ENCODE data around the gene SHISAL1.

Gene SHISAL1

DNA sequence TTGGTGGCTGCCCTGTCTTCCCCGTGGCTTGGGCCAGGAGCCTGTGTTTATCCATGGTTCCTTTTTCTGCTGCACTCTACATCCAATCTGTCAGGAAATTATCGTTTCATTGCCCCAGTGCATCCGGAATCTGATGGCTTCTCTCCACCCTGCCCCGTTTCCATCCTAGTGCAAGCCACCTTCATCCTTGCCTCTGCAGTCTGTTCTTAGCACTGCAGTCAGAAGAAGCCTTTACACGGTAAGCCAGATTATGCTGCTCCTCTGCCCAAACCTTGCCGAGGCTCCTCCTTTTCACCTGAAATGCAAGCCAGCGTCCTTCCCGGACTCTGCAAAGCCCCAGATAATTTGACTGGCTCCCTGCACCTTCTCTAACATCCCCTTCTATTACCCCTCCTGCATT lies 86.9 kb downstream of the SHISAL1 start:
- no peak overlapping the region for H3K14ac ChIP-seq (ENCODE audit: low read length in 2 of 2)
- DNase-seq = no peak
- 79% methylated on average over 8 of the region's 8 CpGs for WGBS
- H3K4me3 ChIP-seq (ENCODE audit: insufficient read depth in 1 of 2, low read depth in 1 of 2, low read length in 2 of 2) = no peak overlapping the region
- H3K4ac ChIP-seq (ENCODE audit: low read depth in 1 of 2, low read length in 2 of 2) = no peak overlapping the region
- H4K8ac ChIP-seq (ENCODE audit: low read length) = no peak overlapping the region
- no peak overlapping the region for H3K27ac ChIP-seq (ENCODE audit: low read length, poor library complexity, severe bottlenecking)
- no peak overlapping the region for H3K23ac ChIP-seq (ENCODE audit: low read length in 2 of 2)
- no peak overlapping the region for H4K91ac ChIP-seq (ENCODE audit: low read length)
- H2BK120ac ChIP-seq (ENCODE audit: low read depth, low read length) = no peak overlapping the region
- H2AFZ ChIP-seq (ENCODE audit: low read depth, low read length) = no peak overlapping the region
- no peak overlapping the region for H2BK5ac ChIP-seq (ENCODE audit: low read depth, low read length, poor library complexity, severe bottlenecking)
- H3K27me3 ChIP-seq (ENCODE audit: control insufficient read depth in 1 of 2, insufficient read depth in 1 of 2, low read length in 2 of 2) = peaks cover 4 to 46% of the 10 kb centered on the region in 2 experiments
- H3K9ac ChIP-seq (ENCODE audit: low read length) = no peak overlapping the region
- H3K4me1 ChIP-seq (ENCODE audit: control insufficient read depth, insufficient read depth, low read depth, low read length) = no peaks in the 10 kb centered on the region
- H3K4me2 ChIP-seq (ENCODE audit: low read length, poor library complexity, severe bottlenecking) = no peak overlapping the region
- H2BK15ac ChIP-seq (ENCODE audit: low read depth, poor library complexity, severe bottlenecking) = no peak overlapping the region
- no peak overlapping the region for H2BK12ac ChIP-seq (ENCODE audit: low read length in 2 of 2)
- no peaks in the 10 kb centered on the region for H3K36me3 ChIP-seq (ENCODE audit: control insufficient read depth in 1 of 2, insufficient read depth in 2 of 2, low read depth in 1 of 2, low read length in 2 of 2)
- no peak overlapping the region for H3K18ac ChIP-seq (ENCODE audit: low read depth in 1 of 2, low read length in 2 of 2)
- no peaks in the 10 kb centered on the region for H3K79me1 ChIP-seq (replicated peaks; ENCODE audit: low read length, poor library complexity, severe bottlenecking)
- H2AK5ac ChIP-seq (ENCODE audit: low read length, severe bottlenecking) = no peak overlapping the region
- peaks cover 14% of the 10 kb centered on the region for H3K9me3 ChIP-seq (ENCODE audit: control insufficient read depth, low read length)

DNA sequence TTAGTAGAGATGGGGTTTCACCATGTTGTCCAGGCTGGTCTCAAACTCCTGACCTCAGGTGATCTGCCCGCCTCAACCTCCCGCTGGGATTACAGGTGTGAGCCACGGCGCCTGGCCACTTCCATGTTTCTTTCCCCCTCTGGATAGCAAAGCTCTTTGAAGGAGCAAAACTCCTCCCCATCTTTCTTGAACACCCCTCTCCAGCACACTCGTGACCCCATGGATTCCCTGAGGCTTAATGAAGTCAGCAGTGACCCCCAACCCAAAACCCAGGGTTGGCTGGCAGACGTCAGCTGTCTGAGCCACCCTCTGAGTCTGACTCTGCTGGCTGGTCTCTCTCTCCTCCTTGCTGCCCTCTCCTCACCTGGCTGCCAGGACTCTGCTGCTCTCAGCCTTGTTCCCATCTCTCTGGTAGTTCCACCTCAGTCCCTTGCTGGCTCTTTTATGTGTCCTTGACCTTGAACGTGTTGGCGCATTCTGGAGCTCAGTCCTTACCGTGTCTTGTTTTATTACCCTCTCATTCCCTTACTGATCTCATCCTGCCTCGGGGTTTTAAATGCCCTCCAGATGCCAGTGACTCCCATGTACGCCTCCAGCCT lies 87.6 kb downstream of the SHISAL1 start:
- Histone ChIP-seq H4K91ac (ENCODE audit: low read length) (no peak overlapping the region), H3K4me3 (ENCODE audit: insufficient read depth in 1 of 2, low read depth in 1 of 2, low read length in 2 of 2) (no peak overlapping the region)
- WGBS = 85% methylated on average over 10 of the region's 11 CpGs

DNA sequence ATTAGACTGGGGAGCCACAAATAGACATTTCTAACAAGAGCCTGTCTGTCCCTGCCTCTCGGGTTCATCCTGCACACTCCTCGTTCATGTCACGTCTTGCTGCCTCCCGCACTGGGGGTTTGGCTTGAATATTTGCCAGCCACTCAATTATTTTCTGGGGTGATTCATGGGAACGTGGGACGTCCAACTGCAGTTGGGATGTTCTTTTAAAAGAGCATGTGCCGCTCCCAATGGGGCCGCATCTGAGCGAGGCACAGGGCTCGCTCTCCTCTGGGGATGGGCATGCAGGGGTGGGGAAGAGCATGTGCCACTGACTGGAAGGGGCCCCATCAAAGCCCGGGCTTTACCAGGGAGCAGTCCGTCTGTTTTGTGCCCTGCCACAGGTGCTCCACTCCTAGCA lies 88.6 kb downstream of the SHISAL1 start:
- no peak overlapping the region for H3K4me3 ChIP-seq (ENCODE audit: insufficient read depth in 1 of 2, low read depth in 1 of 2, low read length in 2 of 2)
- no peak overlapping the region for H2BK5ac ChIP-seq (ENCODE audit: low read depth, low read length, poor library complexity, severe bottlenecking)
- no peak overlapping the region for H3K18ac ChIP-seq (ENCODE audit: low read depth in 1 of 2, low read length in 2 of 2)
- no peak overlapping the region for H4K8ac ChIP-seq (ENCODE audit: low read length)
- H3K9ac ChIP-seq (ENCODE audit: low read length) = no peak overlapping the region
- H3K79me1 ChIP-seq (replicated peaks; ENCODE audit: low read length, poor library complexity, severe bottlenecking) = no peaks in the 10 kb centered on the region
- no peak overlapping the region for H3K14ac ChIP-seq (ENCODE audit: low read length in 2 of 2)
- H2BK15ac ChIP-seq (ENCODE audit: low read depth, poor library complexity, severe bottlenecking) = no peak overlapping the region
- no peak overlapping the region for H2BK120ac ChIP-seq (ENCODE audit: low read depth, low read length)
- H2AK5ac ChIP-seq (ENCODE audit: low read length, severe bottlenecking) = no peak overlapping the region
- peaks cover 4 to 55% of the 10 kb centered on the region in 2 experiments for H3K27me3 ChIP-seq (ENCODE audit: control insufficient read depth in 1 of 2, insufficient read depth in 1 of 2, low read length in 2 of 2)
- no peak overlapping the region for H3K27ac ChIP-seq (ENCODE audit: low read length, poor library complexity, severe bottlenecking)
- H3K4ac ChIP-seq (ENCODE audit: low read depth in 1 of 2, low read length in 2 of 2) = no peak overlapping the region
- peaks cover 11% of the 10 kb centered on the region for H3K9me3 ChIP-seq (ENCODE audit: control insufficient read depth, low read length)
- H2BK12ac ChIP-seq (ENCODE audit: low read length in 2 of 2) = no peak overlapping the region
- H2AFZ ChIP-seq (ENCODE audit: low read depth, low read length) = no peak overlapping the region
- H4K91ac ChIP-seq (ENCODE audit: low read length) = no peak overlapping the region
- H3K4me2 ChIP-seq (ENCODE audit: low read length, poor library complexity, severe bottlenecking) = no peak overlapping the region
- no peak for DNase-seq
- no peaks in the 10 kb centered on the region for H3K36me3 ChIP-seq (ENCODE audit: control insufficient read depth in 1 of 2, insufficient read depth in 2 of 2, low read depth in 1 of 2, low read length in 2 of 2)
- H3K23ac ChIP-seq (ENCODE audit: low read length in 2 of 2) = no peak overlapping the region
- 83% methylated on average over 11 of the region's 12 CpGs for WGBS
- no peaks in the 10 kb centered on the region for H3K4me1 ChIP-seq (ENCODE audit: control insufficient read depth, insufficient read depth, low read depth, low read length)

More for the DNA sequence above, 87.6 kb downstream of the SHISAL1 start:
- Histone ChIP-seq H2AK5ac (ENCODE audit: low read length, severe bottlenecking) (no peak overlapping the region), H2BK5ac (ENCODE audit: low read depth, low read length, poor library complexity, severe bottlenecking) (no peak overlapping the region), H2BK120ac (ENCODE audit: low read depth, low read length) (no peak overlapping the region), H2BK12ac (ENCODE audit: low read length in 2 of 2) (no peak overlapping the region), H3K14ac (ENCODE audit: low read length in 2 of 2) (no peak overlapping the region), H3K4ac (ENCODE audit: low read depth in 1 of 2, low read length in 2 of 2) (no peak overlapping the region), H4K8ac (ENCODE audit: low read length) (no peak overlapping the region), H3K4me1 (ENCODE audit: control insufficient read depth, insufficient read depth, low read depth, low read length) (no peaks in the 10 kb centered on the region), H3K27ac (ENCODE audit: low read length, poor library complexity, severe bottlenecking) (no peak overlapping the region), H3K79me1 (replicated peaks; ENCODE audit: low read length, poor library complexity, severe bottlenecking) (no peaks in the 10 kb centered on the region), H3K27me3 (ENCODE audit: control insufficient read depth in 1 of 2, insufficient read depth in 1 of 2, low read length in 2 of 2) (peaks cover 4 to 48% of the 10 kb centered on the region in 2 experiments), H3K18ac (ENCODE audit: low read depth in 1 of 2, low read length in 2 of 2) (no peak overlapping the region), H3K9ac (ENCODE audit: low read length) (no peak overlapping the region), H2AFZ (ENCODE audit: low read depth, low read length) (no peak overlapping the region), H3K4me2 (ENCODE audit: low read length, poor library complexity, severe bottlenecking) (no peak overlapping the region), H3K9me3 (ENCODE audit: control insufficient read depth, low read length) (peaks cover 14% of the 10 kb centered on the region), H2BK15ac (ENCODE audit: low read depth, poor library complexity, severe bottlenecking) (no peak overlapping the region), H3K23ac (ENCODE audit: low read length in 2 of 2) (no peak overlapping the region), H3K36me3 (ENCODE audit: control insufficient read depth in 1 of 2, insufficient read depth in 2 of 2, low read depth in 1 of 2, low read length in 2 of 2) (no peaks in the 10 kb centered on the region)
- DNase-seq = no peak

DNA sequence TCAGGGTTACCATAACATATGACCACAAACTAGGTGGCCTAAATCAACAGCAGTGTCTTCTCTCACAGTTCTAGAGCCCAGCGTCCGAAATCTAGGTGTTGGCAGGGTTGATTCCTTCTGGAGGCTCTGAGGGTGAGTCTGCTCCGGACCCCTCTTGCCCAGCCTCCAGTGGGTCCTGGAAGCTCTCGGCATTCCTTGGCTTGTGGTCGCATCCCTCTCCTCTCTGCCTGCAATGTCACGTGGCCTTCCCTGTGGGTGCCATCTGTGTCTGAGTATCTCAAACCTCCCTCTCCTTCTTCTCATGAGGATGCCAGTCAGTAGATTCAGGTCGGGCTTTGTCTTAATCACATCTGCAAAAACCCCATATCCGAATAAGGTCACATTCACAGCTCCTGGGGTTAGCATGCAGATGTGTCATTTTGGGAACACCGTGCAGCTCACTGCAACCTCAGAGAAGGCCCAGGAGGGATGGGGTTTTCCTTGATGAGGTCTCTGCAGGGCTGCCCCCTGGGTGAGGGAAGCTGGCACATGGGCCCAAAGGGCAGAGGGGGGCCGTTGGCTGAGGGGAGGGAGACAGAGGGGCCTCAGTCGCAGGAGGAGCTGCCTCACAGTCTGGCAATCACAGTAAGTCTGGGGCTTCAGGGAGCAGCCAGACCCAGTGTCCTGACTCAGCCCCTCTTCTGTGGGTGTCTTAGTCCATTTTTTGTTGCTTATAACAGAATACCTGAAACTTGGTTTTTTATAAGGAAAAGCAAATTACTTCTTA lies 90.9 kb downstream of the SHISAL1 start:
- no peak overlapping the region for H3K9ac ChIP-seq (ENCODE audit: low read length)
- H3K27me3 ChIP-seq (ENCODE audit: control insufficient read depth in 1 of 2, insufficient read depth in 1 of 2, low read length in 2 of 2) = peaks cover 4 to 68% of the 10 kb centered on the region in 2 experiments
- H2AK5ac ChIP-seq (ENCODE audit: low read length, severe bottlenecking) = no peak overlapping the region
- no peak overlapping the region for H3K27ac ChIP-seq (ENCODE audit: low read length, poor library complexity, severe bottlenecking)
- no peak overlapping the region for H3K23ac ChIP-seq (ENCODE audit: low read length in 2 of 2)
- no peak overlapping the region for H3K4me2 ChIP-seq (ENCODE audit: low read length, poor library complexity, severe bottlenecking)
- H2BK5ac ChIP-seq (ENCODE audit: low read depth, low read length, poor library complexity, severe bottlenecking) = no peak overlapping the region
- no peak overlapping the region for H3K18ac ChIP-seq (ENCODE audit: low read depth in 1 of 2, low read length in 2 of 2)
- no peak overlapping the region for H3K14ac ChIP-seq (ENCODE audit: low read length in 2 of 2)
- no peak overlapping the region for H3K4me3 ChIP-seq (ENCODE audit: insufficient read depth in 1 of 2, low read depth in 1 of 2, low read length in 2 of 2)
- no peak overlapping the region for H3K4ac ChIP-seq (ENCODE audit: low read depth in 1 of 2, low read length in 2 of 2)
- no peak for DNase-seq
- no peak overlapping the region for H4K8ac ChIP-seq (ENCODE audit: low read length)
- H3K9me3 ChIP-seq (ENCODE audit: control insufficient read depth, low read length) = no peaks in the 10 kb centered on the region
- H4K91ac ChIP-seq (ENCODE audit: low read length) = no peak overlapping the region
- H3K79me1 ChIP-seq (replicated peaks; ENCODE audit: low read length, poor library complexity, severe bottlenecking) = no peaks in the 10 kb centered on the region
- H3K4me1 ChIP-seq (ENCODE audit: control insufficient read depth, insufficient read depth, low read depth, low read length) = no peaks in the 10 kb centered on the region
- H2BK12ac ChIP-seq (ENCODE audit: low read length in 2 of 2) = no peak overlapping the region
- H2BK15ac ChIP-seq (ENCODE audit: low read depth, poor library complexity, severe bottlenecking) = no peak overlapping the region
- no peak overlapping the region for H2BK120ac ChIP-seq (ENCODE audit: low read depth, low read length)
- WGBS = 83% methylated on average over 11 of the region's 11 CpGs
- no peaks in the 10 kb centered on the region for H3K36me3 ChIP-seq (ENCODE audit: control insufficient read depth in 1 of 2, insufficient read depth in 2 of 2, low read depth in 1 of 2, low read length in 2 of 2)
- H2AFZ ChIP-seq (ENCODE audit: low read depth, low read length) = no peak overlapping the region
